ENCODE results near the gene SECISBP2L. TPM values are rescaled to one million over a fixed set of nuclear protein-coding genes. Genes with fewer than 3 reads are reported as not detected.

Gene SECISBP2L
- total RNA-seq, 4 donors from 2014 or later: 40.3 to 54.0 (median 44.0) TPM

GRCh38 chr15:49064884-49065283 is 18.6 kb upstream of the SECISBP2L start:
- Histone ChIP-seq H3K27me3 (peaks cover 0 to 22% (median 0%) of the 10 kb centered on the region in 4 donors), H3K4me1 (no peaks in the 10 kb centered on the region), H3K27ac (replicated peaks in 1 of 4) (no peak overlapping the region), H3K9me3 (no peaks in the 10 kb centered on the region), H3K4me3 (no peak overlapping the region), H3K36me3 (no peaks in the 10 kb centered on the region)
- DNase-seq (ENCODE audit: extremely low spot score): no peak
- 75% methylated on average over 3 of the region's 3 CpGs for WGBS
- TF ChIP-seq POLR2A (IDR thresholded peaks at IDR 0.05; ENCODE audit: low read depth) (no peak), POLR2AphosphoS5 (IDR thresholded peaks at IDR 0.05) (no peak), CTCF (IDR thresholded peaks at IDR 0.05) (no peak), EP300 (IDR thresholded peaks at IDR 0.05) (no peak)
- intact Hi-C loops (cut with DNase I): no loop called here

- TF ChIP-seq EP300 (IDR thresholded peaks at IDR 0.05): no peak
- TF ChIP-seq POLR2AphosphoS5 (IDR thresholded peaks at IDR 0.05): no peak
- TF ChIP-seq CTCF (IDR thresholded peaks at IDR 0.05): no peak
- no peak for TF ChIP-seq POLR2A (IDR thresholded peaks at IDR 0.05; ENCODE audit: low read depth)
- WGBS: 78% methylated on average over 3 of the region's 3 CpGs
- Histone ChIP-seq H3K36me3 (no peaks in the 10 kb centered on the region), H3K27me3 (peaks cover 0 to 22% (median 0%) of the 10 kb centered on the region in 4 donors), H3K9me3 (no peaks in the 10 kb centered on the region), H3K27ac (replicated peaks in 1 of 4) (no peak overlapping the region), H3K4me1 (no peaks in the 10 kb centered on the region), H3K4me3 (no peak overlapping the region)
- intact Hi-C loops (cut with DNase I): no loop called here
- DNase-seq (ENCODE audit: extremely low spot score): no peak
Measured at GRCh38 chr15:49064281-49064653, 18.0 kb upstream of the SECISBP2L start.

- H3K4me1 ChIP-seq: no peaks in the 10 kb centered on the region
- no peaks in the 10 kb centered on the region for H3K36me3 ChIP-seq
- no peak overlapping the region for H3K4me3 ChIP-seq
- peaks cover 0 to 19% (median 0%) of the 10 kb centered on the region in 4 donors for H3K27me3 ChIP-seq
- DNase-seq (ENCODE audit: extremely low spot score): no peak
- no peak for TF ChIP-seq POLR2A (IDR thresholded peaks at IDR 0.05; ENCODE audit: low read depth)
- TF ChIP-seq EP300 (IDR thresholded peaks at IDR 0.05): no peak
- TF ChIP-seq CTCF (IDR thresholded peaks at IDR 0.05): no peak
- no peak for TF ChIP-seq POLR2AphosphoS5 (IDR thresholded peaks at IDR 0.05)
- no peaks in the 10 kb centered on the region for H3K9me3 ChIP-seq
- 74% methylated on average over 14 of the region's 14 CpGs for WGBS
- intact Hi-C loops (cut with DNase I): no loop called here
- no peak overlapping the region for H3K27ac ChIP-seq (replicated peaks in 1 of 4)
Measured at GRCh38 chr15:49063402-49064280, 17.4 kb upstream of the SECISBP2L start.

GRCh38 chr15:49062900-49063299 is 16.7 kb upstream of the SECISBP2L start:
- H3K9me3 ChIP-seq: no peaks in the 10 kb centered on the region
- intact Hi-C loops (cut with DNase I): no loop called here
- WGBS: 82% methylated on average over 13 of the region's 13 CpGs
- H3K4me1 ChIP-seq: no peaks in the 10 kb centered on the region
- peaks cover 0 to 12% (median 0%) of the 10 kb centered on the region in 4 donors for H3K27me3 ChIP-seq
- no peaks in the 10 kb centered on the region for H3K36me3 ChIP-seq
- H3K4me3 ChIP-seq: no peak overlapping the region
- H3K27ac ChIP-seq (replicated peaks in 1 of 4): no peak overlapping the region
- TF ChIP-seq POLR2A (IDR thresholded peaks at IDR 0.05; ENCODE audit: low read depth): no peak
- no peak for TF ChIP-seq CTCF (IDR thresholded peaks at IDR 0.05)
- no peak for TF ChIP-seq POLR2AphosphoS5 (IDR thresholded peaks at IDR 0.05)
- TF ChIP-seq EP300 (IDR thresholded peaks at IDR 0.05): no peak
- no peak for DNase-seq (ENCODE audit: extremely low spot score)

All from esophagus muscularis mucosa (tissue), 4 donors.